SK-MEL-5 (cell line): ENCODE data around the gene MICB. TPM values are rescaled to one million over a fixed set of nuclear protein-coding genes. Genes with fewer than 3 reads are reported as not detected.
"Not testable (repeated sequence)": the region's sequence is repeated elsewhere in the genome, so short reads cannot be mapped to it uniquely, and the experiment has no call there.

ENCODE experiments used
- DNase-seq: peaks from one replicate; pipeline ENCODE4 v3.0.0-alpha.2; 2016; ENCODE audit warnings: low read depth, low spot score
- in situ Hi-C: cut with HindIII; loops from 2 replicates; pipeline ENCODE4 v1.10.0; 2016; ENCODE audit warnings: low sequenced_read_pairs, high pct_unique_total_duplicates, low pct_unique_long_range_greater_than_20kb
- total RNA-seq: library from RNA; depleted of rRNA; stranded (reverse); fragments of >200 nt; shearing (Covaris generic); gene quantifications from 2 replicates; pipeline ENCODE4 v1.2.3, GENCODE V29; 2014

MICB gene
- total RNA-seq, 1 experiment from 2014 or later = 7.0 TPM

DNA sequence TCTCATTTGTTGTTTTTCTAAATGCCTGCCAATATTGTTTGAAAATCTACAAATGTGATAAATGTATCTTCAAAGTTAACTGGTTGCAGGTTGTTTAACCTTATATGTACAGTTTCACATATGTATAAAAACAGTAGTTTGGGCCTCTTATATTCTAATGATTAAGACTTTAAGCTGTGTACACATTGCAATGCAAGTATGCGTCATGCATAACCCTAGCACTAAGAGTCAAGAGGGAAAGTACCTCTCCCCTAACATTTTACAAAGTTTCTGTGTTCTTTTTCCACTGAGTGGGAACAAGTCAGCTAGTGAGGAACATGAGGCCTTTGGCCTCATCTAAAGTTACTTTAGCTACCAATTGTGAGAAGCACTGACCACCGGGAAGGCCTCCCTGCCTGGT is 25.7 kb upstream of the MICB start:
- DNase-seq = no peak

GRCh38 chr6:31473244-31473643 is 24.7 kb upstream of the MICB start:
- in situ Hi-C loops = no loop called here
- no peak for DNase-seq

More for the DNA sequence above, 25.7 kb upstream of the MICB start:
- in situ Hi-C loops = no loop called here

DNA sequence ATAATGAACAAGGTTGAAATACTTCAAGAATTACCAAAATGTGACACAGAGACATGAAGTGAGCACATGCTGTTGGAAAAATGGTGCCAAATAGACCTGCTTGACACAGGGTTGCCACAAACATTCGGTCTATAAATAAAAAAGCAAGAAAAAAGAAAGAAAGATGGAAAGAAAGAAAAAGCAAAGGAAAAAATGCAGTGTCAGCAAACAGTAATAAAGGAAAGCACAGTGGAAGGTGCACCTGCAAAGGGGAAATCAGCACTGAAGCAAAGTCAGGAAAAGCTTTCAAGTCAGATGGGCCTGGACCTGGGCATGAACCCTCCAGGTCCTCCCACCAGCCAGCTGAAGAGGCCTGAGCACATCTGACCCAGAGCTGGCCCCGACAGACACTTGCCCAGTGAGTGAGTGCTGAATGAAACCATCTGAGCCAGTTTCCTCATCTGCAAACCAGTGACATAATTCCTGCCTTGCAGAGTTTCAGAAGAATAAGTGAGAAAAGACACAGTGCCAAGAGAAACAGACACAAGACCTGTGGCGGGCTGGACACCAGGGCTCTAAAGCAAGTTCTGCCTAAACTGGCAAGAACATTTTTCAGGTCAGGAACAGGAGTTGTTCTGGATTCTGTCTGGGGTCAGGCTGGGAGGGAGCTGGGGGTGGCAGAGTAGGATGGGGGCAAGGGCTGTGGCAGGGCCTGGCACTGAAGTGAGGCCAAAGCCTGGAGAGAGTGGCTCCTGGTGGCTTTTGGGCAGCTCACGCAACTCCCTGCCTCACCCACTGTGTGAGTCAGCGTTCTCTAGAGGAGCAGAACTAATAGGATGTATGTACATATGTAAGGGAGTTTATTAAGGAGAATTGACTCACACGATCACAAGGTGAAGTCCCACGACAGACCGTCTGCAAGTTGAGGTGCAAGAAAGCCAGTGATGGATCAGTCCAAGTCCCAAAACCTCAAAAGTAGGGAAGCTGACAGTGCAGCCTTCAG is 23.9 kb upstream of the MICB start:
- DNase-seq = no peak

GRCh38 chr6:31474871-31475286 is 23.1 kb upstream of the MICB start:
- DNase-seq = peak; percentile 52
- in situ Hi-C loops = no loop called here

More for the DNA sequence above, 23.9 kb upstream of the MICB start:
- in situ Hi-C loops = no loop called here

GRCh38 chr6:31476515-31477139 is 21.3 kb upstream of the MICB start:
- DNase-seq = no peak
- in situ Hi-C loops = no loop called here

- no peak for DNase-seq
- in situ Hi-C loops = no loop called here
Measured at GRCh38 chr6:31477521-31477920, 20.4 kb upstream of the MICB start.

DNA sequence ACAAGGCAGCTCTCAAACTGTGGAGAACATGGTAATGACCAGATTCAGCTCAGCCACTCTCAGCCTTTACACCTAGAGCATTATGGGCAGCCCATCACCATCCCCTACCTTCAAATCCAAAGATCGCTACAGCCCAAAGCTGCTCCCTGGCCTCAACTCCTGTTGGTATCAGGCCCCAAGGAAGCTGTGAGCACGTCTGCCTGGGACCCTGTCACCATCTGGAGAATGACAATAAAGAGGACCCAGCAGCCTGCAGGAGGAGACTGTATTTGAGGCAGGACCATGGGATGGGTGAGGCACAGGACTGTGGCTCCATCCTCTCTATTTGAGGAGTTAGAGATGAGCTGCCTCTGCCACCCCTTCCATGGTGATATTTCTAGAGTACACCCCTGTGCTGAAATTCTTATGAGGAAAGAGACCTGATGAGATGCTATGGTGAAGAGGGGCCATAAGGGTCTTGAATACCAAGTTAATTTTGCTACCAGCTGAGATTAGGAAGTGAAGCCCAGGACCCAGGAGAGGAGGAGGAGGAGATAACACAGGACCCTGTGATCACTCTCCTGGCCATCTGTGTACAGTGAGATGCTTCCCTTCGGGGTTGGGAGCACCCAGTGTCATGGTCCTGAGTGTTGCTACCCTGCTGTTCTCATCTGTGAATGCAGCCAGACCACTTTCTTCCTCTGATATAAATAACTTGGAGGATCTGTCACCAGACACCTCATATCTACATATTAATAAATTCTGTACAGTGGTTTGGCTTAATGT is 19.6 kb upstream of the MICB start:
- no peak for DNase-seq
- in situ Hi-C loops = no loop called here

GRCh38 chr6:31479151-31479932 is 18.6 kb upstream of the MICB start:
- in situ Hi-C loops = no loop called here
- no peak for DNase-seq

- no peak for DNase-seq
- in situ Hi-C loops = no loop called here
Measured at GRCh38 chr6:31479933-31480535, 17.9 kb upstream of the MICB start.

DNA sequence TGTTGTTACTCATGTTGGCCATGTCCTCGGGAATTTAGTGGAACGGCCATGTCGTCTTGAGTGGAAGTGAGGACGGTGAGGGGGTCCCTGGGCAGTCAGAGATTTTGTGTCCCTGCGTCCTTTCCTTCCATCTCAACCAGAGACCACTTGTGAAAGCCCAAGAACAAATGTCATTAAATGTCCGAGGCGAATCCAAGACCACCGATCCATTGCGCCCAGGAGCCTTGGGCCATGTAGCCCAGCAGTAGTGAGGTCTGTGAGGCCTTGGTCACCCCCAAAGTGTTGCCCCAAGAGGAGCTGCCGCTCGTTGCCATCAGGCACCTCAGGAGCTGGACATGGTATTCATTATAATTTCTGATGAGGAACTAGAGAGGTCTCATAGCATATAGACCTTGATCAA is 17.4 kb upstream of the MICB start:
- in situ Hi-C loops = no loop called here
- DNase-seq = no peak

DNA sequence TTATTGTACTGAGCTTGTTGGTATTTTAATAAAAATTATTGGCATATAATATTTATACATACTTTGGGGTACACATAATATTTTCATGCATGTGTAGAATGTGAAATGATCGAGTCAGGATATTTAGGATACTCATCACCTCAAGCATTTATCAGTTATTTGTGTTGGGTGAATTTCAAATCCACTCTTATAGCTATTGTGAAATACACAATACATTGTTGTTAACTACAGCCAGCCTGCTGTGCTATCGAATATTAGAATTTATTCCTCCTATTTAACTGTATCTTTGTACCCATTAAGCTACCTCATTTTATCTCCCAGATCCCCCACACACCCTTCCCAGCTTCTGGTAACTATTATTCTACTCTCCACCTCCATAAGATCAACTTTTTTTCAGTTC is 14.6 kb upstream of the MICB start:
- in situ Hi-C loops = no loop called here
- DNase-seq = no peak

GRCh38 chr6:31485055-31485454 is 12.9 kb upstream of the MICB start:
- DNase-seq = no peak
- in situ Hi-C loops = no loop called here

DNA sequence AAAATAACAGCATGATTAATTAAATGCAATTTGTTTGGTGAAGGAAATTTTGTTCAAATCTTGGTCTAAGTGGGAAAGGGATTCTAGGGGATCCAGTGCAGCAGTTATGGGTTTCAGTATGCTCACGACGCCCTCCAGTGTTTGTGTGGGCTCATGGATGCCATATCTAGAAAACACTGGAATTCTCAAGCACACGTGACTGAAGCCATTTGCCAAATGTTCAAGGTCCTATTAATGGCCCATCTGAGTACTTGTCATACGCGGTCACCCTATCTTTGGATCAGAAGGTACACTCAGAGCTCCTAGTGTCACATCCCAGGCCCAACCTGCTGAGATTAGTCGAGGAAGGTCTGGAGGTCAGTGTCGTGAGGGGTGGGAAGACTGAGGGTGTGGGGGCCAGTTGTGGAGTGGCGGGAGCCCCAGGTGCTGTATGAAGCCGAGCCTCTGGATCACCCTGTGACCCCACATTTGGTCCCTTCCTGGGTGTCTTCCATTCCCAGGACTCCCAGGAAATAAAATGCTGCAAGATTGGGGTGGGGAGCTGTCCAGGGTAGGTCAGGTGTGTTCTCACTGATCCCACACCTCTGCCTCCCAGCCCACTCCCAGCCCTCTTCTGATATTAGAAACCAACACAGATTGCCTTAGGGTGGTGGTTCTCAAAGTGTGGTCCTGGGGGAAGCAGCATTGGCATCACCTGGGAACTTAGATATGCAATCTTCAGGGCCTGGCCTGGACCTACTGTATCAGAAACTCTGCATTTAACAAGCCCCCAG is 11.7 kb upstream of the MICB start:
- in situ Hi-C loops = not testable (repeated sequence)

GRCh38 chr6:31487674-31488073 is 10.3 kb upstream of the MICB start:
- in situ Hi-C loops, DNase-seq: not testable (repeated sequence)

More for the DNA sequence above, 11.7 kb upstream of the MICB start:
- not testable (repeated sequence) for DNase-seq

DNA sequence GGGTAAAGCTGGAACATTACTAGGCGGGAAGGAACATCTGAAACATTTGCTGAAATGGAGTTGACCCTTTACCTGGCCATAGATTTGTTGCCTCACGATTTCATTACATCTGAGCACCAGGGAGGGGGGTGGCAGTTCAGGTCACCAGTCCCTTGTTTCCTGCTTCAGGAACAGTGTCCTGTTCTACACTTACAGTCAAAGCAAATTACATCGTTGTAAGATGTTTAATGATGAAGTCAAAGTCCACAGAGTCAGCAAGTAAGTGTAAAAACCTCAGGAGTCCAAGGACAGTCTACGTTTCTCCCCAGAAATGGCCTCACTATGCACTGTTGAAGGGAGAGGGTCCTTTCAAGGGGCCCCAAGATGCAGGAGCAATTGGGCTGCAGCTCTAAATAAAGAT is 8.9 kb upstream of the MICB start:
- DNase-seq = no peak
- in situ Hi-C loops = no loop called here

GRCh38 chr6:31490115-31490873 is 7.7 kb upstream of the MICB start:
- no peak for DNase-seq
- in situ Hi-C loops = no loop called here
